Heart left ventricle (tissue), 13 donors: ENCODE results near the gene B3GLCT.

ENCODE experiments used
- CTCF ChIP-seq, 12 donors: fragments of 200-600 bp; sonication (generic) in 4 of 12; IDR thresholded peaks; one replicate each; pipeline versions ENCODE4 v1.5.0 to v1.8.0; 2018 to 2022; ENCODE audit warnings: antibody characterized with exemption in 12 of 12, mild to moderate bottlenecking in 5 of 12
- POLR2A ChIP-seq, 2 donors: fragments of 450-650 bp; IDR thresholded peaks; one replicate each; pipeline ENCODE4 v1.6.1; 2017; ENCODE audit warnings: antibody characterized with exemption in 2 of 2, mild to moderate bottlenecking in 2 of 2, moderate library complexity in 2 of 2
- donor health status: ischemic (EF 13 %, LVEDD 7.1; RV severe dilation, severe dysfunction).
- donor health status: DM: no; HTN: yes; CAD: no.
- donor health status: DM: no; HTN: no; CAD: no.
- donor health status: ischemic (EF 25% LVEDD 6.9; RV normal size, moderate dysfunction).
- donor health status: ischemic (EF 25% LVEDD 5.7; RV mildly dilated, moderate dysfunction).
- donor health status: ischemic (EF 35%, LVEDD 5.7; RV mildly dilated, moderate dysfunction).
- donor health status: nonischemic (EF 11% LVEDD 7.7; RV severe dilation, severe dysfunction).
- donor health status: DM: yes; HTN: yes; CAD: no.
- donor health status: PGD.
- donor health status: ischemic (EF 29% LVEDD 5.4; RV normal size, mild dysfunction).
- donor health status: nonischemic (EF 23%, LVEDD 6.1; RV moderate dilation, normal function).

GRCh38 chr13:31355001-31355400, 155.2 kb downstream of the B3GLCT start:
- TF ChIP-seq CTCF (IDR thresholded peaks at IDR 0.05): no peak
- TF ChIP-seq POLR2A (IDR thresholded peaks at IDR 0.05): no peak
